22Rv1 (cell line): ENCODE results near the gene COPG1.

Experiments
- ZFX ChIP-seq: fragments of 450-650 bp; IDR thresholded peaks from 2 replicates; pipeline ENCODE4 v1.6.1; 2017; ENCODE audit warnings: antibody characterized with exemption, borderline replicate concordance
- TF ChIP-seq, protein P1 (sequence below): fragments of 450-650 bp; IDR thresholded peaks from 2 replicates; pipeline ENCODE4 v1.5.1; 2017; ENCODE audit warnings: mild to moderate bottlenecking

DNA sequence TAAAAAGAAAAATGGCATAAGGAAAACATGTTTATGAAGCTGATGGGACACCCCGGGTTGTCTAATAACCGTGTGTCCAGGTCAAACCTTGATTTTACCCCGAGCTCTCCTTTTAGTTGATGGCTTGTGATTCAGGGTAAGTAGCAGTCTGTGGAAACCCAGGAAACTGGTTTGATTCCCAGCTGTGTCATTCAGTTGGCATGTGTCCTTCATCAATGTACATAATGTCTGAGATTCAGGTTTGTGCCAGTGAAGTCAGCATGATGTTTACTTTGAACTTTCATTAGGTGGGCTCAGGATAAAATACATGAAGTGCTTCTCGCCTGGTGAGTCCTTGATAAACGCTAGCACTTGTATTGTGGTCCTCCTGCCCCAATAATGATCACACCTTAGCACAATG, 4.3 kb upstream of the COPG1 start:
- TF ChIP-seq, protein P1, sequence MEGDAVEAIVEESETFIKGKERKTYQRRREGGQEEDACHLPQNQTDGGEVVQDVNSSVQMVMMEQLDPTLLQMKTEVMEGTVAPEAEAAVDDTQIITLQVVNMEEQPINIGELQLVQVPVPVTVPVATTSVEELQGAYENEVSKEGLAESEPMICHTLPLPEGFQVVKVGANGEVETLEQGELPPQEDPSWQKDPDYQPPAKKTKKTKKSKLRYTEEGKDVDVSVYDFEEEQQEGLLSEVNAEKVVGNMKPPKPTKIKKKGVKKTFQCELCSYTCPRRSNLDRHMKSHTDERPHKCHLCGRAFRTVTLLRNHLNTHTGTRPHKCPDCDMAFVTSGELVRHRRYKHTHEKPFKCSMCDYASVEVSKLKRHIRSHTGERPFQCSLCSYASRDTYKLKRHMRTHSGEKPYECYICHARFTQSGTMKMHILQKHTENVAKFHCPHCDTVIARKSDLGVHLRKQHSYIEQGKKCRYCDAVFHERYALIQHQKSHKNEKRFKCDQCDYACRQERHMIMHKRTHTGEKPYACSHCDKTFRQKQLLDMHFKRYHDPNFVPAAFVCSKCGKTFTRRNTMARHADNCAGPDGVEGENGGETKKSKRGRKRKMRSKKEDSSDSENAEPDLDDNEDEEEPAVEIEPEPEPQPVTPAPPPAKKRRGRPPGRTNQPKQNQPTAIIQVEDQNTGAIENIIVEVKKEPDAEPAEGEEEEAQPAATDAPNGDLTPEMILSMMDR, result no peak
- TF ChIP-seq ZFX, result no peak
